ENCODE measurements around the gene CCNQ. TPM values are rescaled to one million over a fixed set of nuclear protein-coding genes. Genes with fewer than 3 reads are reported as not detected.

The CCNQ gene
- total and polyA plus RNA-seq, 2 of the 8 experiments (the other 6 are each of a cell fraction or from before 2014, with no cell fraction given), result 16.6 to 32.1 TPM

- no peaks in the 10 kb centered on the region for H3K23me2 ChIP-seq (ENCODE audit: low read depth, low read length)
- no peaks in the 10 kb centered on the region for H3K79me1 ChIP-seq (ENCODE audit: low read depth, low read length)
- no peak overlapping the region for H2BK15ac ChIP-seq (ENCODE audit: low read length)
- no peaks in the 10 kb centered on the region for H3K36me3 ChIP-seq (ENCODE audit: control insufficient read depth in 2 of 4, insufficient read depth in 4 of 4, low read length in 3 of 4)
- H3K4me1 ChIP-seq (replicated peaks in 1 of 4; ENCODE audit: control insufficient read depth in 3 of 4, insufficient read depth in 4 of 4, low read length in 3 of 4), result peaks cover 0 to 15% (median 5%) of the 10 kb centered on the region in 4 experiments; a peak in 5 of 7 replicates
- no peak overlapping the region for H2BK20ac ChIP-seq (ENCODE audit: low read length)
- no peak overlapping the region for H3K27ac ChIP-seq (ENCODE audit: low read depth, low read length)
- ChIA-PET POLR2A (ENCODE audit: partially characterized antibody) (no interaction called here), CTCF (ENCODE audit: partially characterized antibody) (interaction anchor here (1.3 to 4.7 kb wide), 4 partner anchors 8 to 70 kb away, joined by 4 to 41 read pairs (median 9); no protein-coding TSS in a partner anchor)
- WGBS, 2 experiments (ENCODE audit: extremely low coverage in 1 of 2, insufficient coverage in 1 of 2, insufficient read length in 1 of 2, insufficient replicate concordance in 2 of 2, low coverage in 1 of 2, low lambda C conversion rate in 2 of 2, missing lambda C conversion rate in 1 of 2), result 83% methylated on average over 6 of the region's 9 CpGs; no CpG with 5 or more reads in 1 of the 2 experiments
- H3K4me3 ChIP-seq (ENCODE audit: extremely low read depth in 1 of 4, insufficient read depth in 2 of 4, low read depth in 3 of 4, low read length in 4 of 4), result no peak overlapping the region
- H3K14ac ChIP-seq (ENCODE audit: insufficient read length), result no peak overlapping the region
- H2BK5ac ChIP-seq (ENCODE audit: low read depth, low read length), result no peak overlapping the region
- H3K9me3 ChIP-seq (ENCODE audit: insufficient read depth in 2 of 2, low read depth in 1 of 2, low read length in 1 of 2), result no peaks in the 10 kb centered on the region
- H3K27me3 ChIP-seq (replicated peaks in 1 of 4; ENCODE audit: control insufficient read depth in 3 of 4, extremely low read depth in 1 of 4, insufficient read depth in 3 of 4, low read length in 3 of 4), result no peaks in the 10 kb centered on the region; a peak in 1 of 7 replicates
- no peak overlapping the region for H3K9ac ChIP-seq (replicated peaks in 1 of 4; ENCODE audit: extremely low read depth in 1 of 4, low read depth in 3 of 4, low read length in 3 of 4)
- no peak overlapping the region for H4K5ac ChIP-seq (ENCODE audit: insufficient read length, low read depth, low read length)
- no peaks in the 10 kb centered on the region for H4K20me1 ChIP-seq (replicated peaks in 1 of 2; ENCODE audit: control insufficient read depth in 1 of 2, insufficient read depth in 2 of 2, low read length in 2 of 2)
- H4K8ac ChIP-seq (ENCODE audit: extremely low read depth, insufficient read depth, low read length), result no peak overlapping the region; the same call in 1 of the 2 replicates
- peak in 1 of 2 experiments; percentile 52 for DNase-seq (ENCODE audit: low read depth in 1 of 2, low spot score in 2 of 2)
- no peak overlapping the region for H4K91ac ChIP-seq (replicated peaks; ENCODE audit: insufficient read length, low read length)
- H3K23ac ChIP-seq (ENCODE audit: insufficient read length), result no peak overlapping the region
- no peak overlapping the region for H2BK12ac ChIP-seq (ENCODE audit: low read depth, low read length)
- H3K79me2 ChIP-seq (ENCODE audit: control insufficient read depth in 1 of 2, insufficient read depth in 2 of 2, low read length in 2 of 2), result no peaks in the 10 kb centered on the region
- no peak overlapping the region for H3K4me2 ChIP-seq (ENCODE audit: insufficient read depth in 1 of 2, low read depth in 2 of 2, low read length in 2 of 2)
- no peak for FAIRE-seq
- no peak overlapping the region for H2BK120ac ChIP-seq (replicated peaks; ENCODE audit: low read depth, low read length)
- no peak overlapping the region for H3K56ac ChIP-seq (replicated peaks; ENCODE audit: insufficient read length, low read depth, low read length)
- H2AFZ ChIP-seq (ENCODE audit: low read length), result peak overlapping the region; percentile 90; the same call in 1 of the 2 replicates
- H2AK5ac ChIP-seq (ENCODE audit: low read depth, low read length), result no peak overlapping the region
- no peak overlapping the region for H3K4ac ChIP-seq (replicated peaks; ENCODE audit: insufficient read length, low read depth, low read length)
- peak overlapping the region; percentile 83 for H3K18ac ChIP-seq (ENCODE audit: extremely low read depth, low read length)
- no peak for TF ChIP-seq POU5F1 (IDR thresholded peaks at IDR 0.05; ENCODE audit: low read depth, low read length)
- no peak for TF ChIP-seq RBBP5 (IDR thresholded peaks at IDR 0.05; ENCODE audit: borderline replicate concordance, low read depth, low read length)
- no peak for TF ChIP-seq POLR2A (IDR thresholded peaks at IDR 0.05; ENCODE audit: control extremely low read depth in 1 of 2, low read depth in 2 of 2, low read length in 2 of 2)
- no peak for TF ChIP-seq RFX5 (IDR thresholded peaks at IDR 0.05; ENCODE audit: borderline replicate concordance, low read depth, low read length)
- TF ChIP-seq TCF12 (IDR thresholded peaks at IDR 0.05; ENCODE audit: low read depth, low read length), result no peak
- no peak for TF ChIP-seq SIN3A (conservative IDR thresholded peaks at IDR 0.05 in 1 of 2, IDR thresholded peaks at IDR 0.05 in 1 of 2; ENCODE audit: low read depth in 1 of 2, low read length in 2 of 2)
- TF ChIP-seq RAD21 (IDR thresholded peaks at IDR 0.05 in 1 of 2, conservative IDR thresholded peaks at IDR 0.05 in 1 of 2; ENCODE audit: low read depth in 2 of 2, low read length in 2 of 2), result no peak
- TF ChIP-seq SUZ12 (IDR thresholded peaks at IDR 0.05; ENCODE audit: low read length), result no peak
- no peak for TF ChIP-seq RNF2 (IDR thresholded peaks at IDR 0.05; ENCODE audit: borderline replicate concordance, low read depth, low read length, missing control alignments, poor library complexity, severe bottlenecking)
- TF ChIP-seq, protein P1, sequence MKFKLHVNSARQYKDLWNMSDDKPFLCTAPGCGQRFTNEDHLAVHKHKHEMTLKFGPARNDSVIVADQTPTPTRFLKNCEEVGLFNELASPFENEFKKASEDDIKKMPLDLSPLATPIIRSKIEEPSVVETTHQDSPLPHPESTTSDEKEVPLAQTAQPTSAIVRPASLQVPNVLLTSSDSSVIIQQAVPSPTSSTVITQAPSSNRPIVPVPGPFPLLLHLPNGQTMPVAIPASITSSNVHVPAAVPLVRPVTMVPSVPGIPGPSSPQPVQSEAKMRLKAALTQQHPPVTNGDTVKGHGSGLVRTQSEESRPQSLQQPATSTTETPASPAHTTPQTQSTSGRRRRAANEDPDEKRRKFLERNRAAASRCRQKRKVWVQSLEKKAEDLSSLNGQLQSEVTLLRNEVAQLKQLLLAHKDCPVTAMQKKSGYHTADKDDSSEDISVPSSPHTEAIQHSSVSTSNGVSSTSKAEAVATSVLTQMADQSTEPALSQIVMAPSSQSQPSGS (IDR thresholded peaks at IDR 0.05; ENCODE audit: low read length), result no peak
Measured at GRCh38 chrX:153565996-153566580, 32.9 kb downstream of the CCNQ start.

Measured in H1 (cell line).